BLaER1 (cell line): ENCODE data around the gene FOXF1.

Experiments used
- H3K27ac ChIP-seq: shearing (Covaris generic); formaldehyde crosslinking; 2 replicates; pipeline ENCODE4 v1.8.1; 2022
- H3K27me3 ChIP-seq: shearing (Covaris generic); formaldehyde crosslinking; 2 replicates; pipeline ENCODE4 v1.8.1; 2022
- H3K36me3 ChIP-seq: shearing (Covaris generic); formaldehyde crosslinking; 2 replicates; pipeline ENCODE4 v1.8.1; 2022
- H3K4me1 ChIP-seq: shearing (Covaris generic); formaldehyde crosslinking; 2 replicates; pipeline ENCODE4 v1.8.1; 2022
- H3K4me2 ChIP-seq: shearing (Covaris generic); formaldehyde crosslinking; 2 replicates; pipeline ENCODE4 v1.8.1; 2022
- H3K4me3 ChIP-seq: shearing (Covaris generic); formaldehyde crosslinking; 2 replicates; pipeline ENCODE4 v1.8.1; 2022
- H3K9ac ChIP-seq: shearing (Covaris generic); formaldehyde crosslinking; 2 replicates; pipeline ENCODE4 v1.8.1; 2022
- H3K9me3 ChIP-seq: shearing (Covaris generic); formaldehyde crosslinking; 2 replicates; pipeline ENCODE4 v1.8.1; 2022
- H4K20me1 ChIP-seq: shearing (Covaris generic); formaldehyde crosslinking; 2 replicates; pipeline ENCODE4 v1.8.1; 2022
- Cebpa-rat ChIP-seq: shearing (Covaris generic); IDR thresholded peaks from 2 replicates; pipeline ENCODE4 v1.8.1; 2022

Gene FOXF1

GRCh38 chr16:86497551-86498021, 12.7 kb upstream of the FOXF1 start:
- H3K4me2 ChIP-seq: no peak overlapping the region
- no peak overlapping the region for H3K4me3 ChIP-seq
- no peaks in the 10 kb centered on the region for H3K9me3 ChIP-seq
- no peak for TF ChIP-seq Cebpa-rat
- no peak overlapping the region for H3K27ac ChIP-seq
- H3K9ac ChIP-seq: no peak overlapping the region
- H3K4me1 ChIP-seq: no peaks in the 10 kb centered on the region
- no peaks in the 10 kb centered on the region for H3K36me3 ChIP-seq
- H4K20me1 ChIP-seq: peaks cover 93% of the 10 kb centered on the region
- H3K27me3 ChIP-seq: peaks cover 100% of the 10 kb centered on the region

- H3K4me3 ChIP-seq: no peak overlapping the region
Observed at GRCh38 chr16:86498155-86498670, 12.1 kb upstream of the FOXF1 start.

GRCh38 chr16:86498671-86499439, 11.5 kb upstream of the FOXF1 start:
- peaks cover 93% of the 10 kb centered on the region for H4K20me1 ChIP-seq
- TF ChIP-seq Cebpa-rat: no peak
- no peaks in the 10 kb centered on the region for H3K4me1 ChIP-seq
- no peak overlapping the region for H3K27ac ChIP-seq
- no peak overlapping the region for H3K4me2 ChIP-seq
- no peaks in the 10 kb centered on the region for H3K9me3 ChIP-seq
- peaks cover 100% of the 10 kb centered on the region for H3K27me3 ChIP-seq
- H3K9ac ChIP-seq: no peak overlapping the region
- no peak overlapping the region for H3K4me3 ChIP-seq
- H3K36me3 ChIP-seq: no peaks in the 10 kb centered on the region

More at GRCh38 chr16:86498155-86498670, 12.1 kb upstream of the FOXF1 start:
- Histone ChIP-seq H3K4me1 (no peaks in the 10 kb centered on the region), H3K4me2 (no peak overlapping the region), H3K27ac (no peak overlapping the region), H3K9me3 (no peaks in the 10 kb centered on the region), H3K36me3 (no peaks in the 10 kb centered on the region), H3K9ac (no peak overlapping the region), H4K20me1 (peaks cover 93% of the 10 kb centered on the region), H3K27me3 (peaks cover 100% of the 10 kb centered on the region)
- TF ChIP-seq Cebpa-rat: no peak

- Histone ChIP-seq H4K20me1 (peaks cover 93% of the 10 kb centered on the region), H3K4me1 (no peaks in the 10 kb centered on the region), H3K9ac (no peak overlapping the region), H3K4me3 (no peak overlapping the region), H3K27me3 (peaks cover 100% of the 10 kb centered on the region), H3K4me2 (no peak overlapping the region), H3K9me3 (no peaks in the 10 kb centered on the region), H3K27ac (no peak overlapping the region), H3K36me3 (no peaks in the 10 kb centered on the region)
- TF ChIP-seq Cebpa-rat: no peak
Observed at GRCh38 chr16:86499440-86499786, 10.9 kb upstream of the FOXF1 start.

GRCh38 chr16:86499889-86500707, 10.2 kb upstream of the FOXF1 start:
- no peak overlapping the region for H3K9ac ChIP-seq
- no peaks in the 10 kb centered on the region for H3K9me3 ChIP-seq
- H3K27me3 ChIP-seq: peaks cover 100% of the 10 kb centered on the region
- no peak for TF ChIP-seq Cebpa-rat
- peaks cover 93% of the 10 kb centered on the region for H4K20me1 ChIP-seq
- H3K4me1 ChIP-seq: no peaks in the 10 kb centered on the region; the same call in 1 of the 2 replicates
- H3K27ac ChIP-seq: no peak overlapping the region
- no peaks in the 10 kb centered on the region for H3K36me3 ChIP-seq
- H3K4me2 ChIP-seq: no peak overlapping the region
- H3K4me3 ChIP-seq: no peak overlapping the region

GRCh38 chr16:86500708-86501510, 9.4 kb upstream of the FOXF1 start:
- H3K4me3 ChIP-seq: no peak overlapping the region
- H3K27me3 ChIP-seq: peaks cover 100% of the 10 kb centered on the region
- H3K9ac ChIP-seq: no peak overlapping the region
- no peaks in the 10 kb centered on the region for H3K9me3 ChIP-seq
- no peaks in the 10 kb centered on the region; the same call in 1 of the 2 replicates for H3K4me1 ChIP-seq
- no peak for TF ChIP-seq Cebpa-rat
- H3K4me2 ChIP-seq: no peak overlapping the region
- H4K20me1 ChIP-seq: peaks cover 93% of the 10 kb centered on the region
- H3K27ac ChIP-seq: no peak overlapping the region
- no peaks in the 10 kb centered on the region for H3K36me3 ChIP-seq

GRCh38 chr16:86501989-86502855, 8.1 kb upstream of the FOXF1 start:
- H4K20me1 ChIP-seq: peaks cover 93% of the 10 kb centered on the region
- H3K27me3 ChIP-seq: peaks cover 100% of the 10 kb centered on the region
- H3K4me3 ChIP-seq: no peak overlapping the region
- no peaks in the 10 kb centered on the region for H3K9me3 ChIP-seq
- no peak overlapping the region for H3K9ac ChIP-seq
- TF ChIP-seq Cebpa-rat: no peak
- no peaks in the 10 kb centered on the region for H3K36me3 ChIP-seq
- no peak overlapping the region for H3K4me2 ChIP-seq
- no peaks in the 10 kb centered on the region; the same call in 1 of the 2 replicates for H3K4me1 ChIP-seq
- no peak overlapping the region for H3K27ac ChIP-seq

GRCh38 chr16:86502856-86503748, 7.2 kb upstream of the FOXF1 start:
- Histone ChIP-seq H3K27me3 (peaks cover 100% of the 10 kb centered on the region), H3K4me3 (no peak overlapping the region), H3K27ac (no peak overlapping the region)

More at GRCh38 chr16:86502856-86503748, 7.2 kb upstream of the FOXF1 start:
- no peak overlapping the region for H3K4me2 ChIP-seq
- no peaks in the 10 kb centered on the region for H3K9me3 ChIP-seq
- no peak for TF ChIP-seq Cebpa-rat
- no peaks in the 10 kb centered on the region; the same call in 1 of the 2 replicates for H3K4me1 ChIP-seq
- no peak overlapping the region for H3K9ac ChIP-seq
- no peaks in the 10 kb centered on the region for H3K36me3 ChIP-seq
- H4K20me1 ChIP-seq: peaks cover 100% of the 10 kb centered on the region
